ENCODE data around the gene S100A6. TPM values are rescaled to one million over a fixed set of nuclear protein-coding genes. Genes with fewer than 3 reads are reported as not detected.
"Not testable (repeated sequence)": the region's sequence is repeated elsewhere in the genome, so short reads cannot be mapped to it uniquely, and the experiment has no call there.

The S100A6 gene
- total RNA-seq, 1 donor from 2014 or later, result 562 TPM

DNA sequence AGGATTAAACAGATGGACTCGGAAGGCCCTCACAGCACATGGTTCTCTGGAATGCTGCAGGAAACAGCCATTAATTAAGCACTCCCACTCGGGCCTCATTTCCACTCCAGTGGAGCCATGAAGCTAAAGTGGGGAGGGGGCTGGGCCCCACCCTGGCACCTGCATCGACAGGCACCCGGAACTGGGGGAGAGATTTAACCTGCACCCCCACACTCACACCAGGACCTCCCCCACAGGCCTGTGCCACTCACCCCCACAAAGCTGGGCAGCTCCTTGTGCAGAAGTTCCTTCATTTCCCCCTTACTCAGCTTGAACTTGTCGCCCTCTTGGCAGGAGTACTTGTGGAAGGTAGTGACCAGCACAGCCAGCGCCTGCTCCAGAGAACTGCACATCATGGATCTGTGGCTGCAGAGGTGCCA, 27.7 kb upstream of the S100A6 start:
- TF ChIP-seq, protein P1, sequence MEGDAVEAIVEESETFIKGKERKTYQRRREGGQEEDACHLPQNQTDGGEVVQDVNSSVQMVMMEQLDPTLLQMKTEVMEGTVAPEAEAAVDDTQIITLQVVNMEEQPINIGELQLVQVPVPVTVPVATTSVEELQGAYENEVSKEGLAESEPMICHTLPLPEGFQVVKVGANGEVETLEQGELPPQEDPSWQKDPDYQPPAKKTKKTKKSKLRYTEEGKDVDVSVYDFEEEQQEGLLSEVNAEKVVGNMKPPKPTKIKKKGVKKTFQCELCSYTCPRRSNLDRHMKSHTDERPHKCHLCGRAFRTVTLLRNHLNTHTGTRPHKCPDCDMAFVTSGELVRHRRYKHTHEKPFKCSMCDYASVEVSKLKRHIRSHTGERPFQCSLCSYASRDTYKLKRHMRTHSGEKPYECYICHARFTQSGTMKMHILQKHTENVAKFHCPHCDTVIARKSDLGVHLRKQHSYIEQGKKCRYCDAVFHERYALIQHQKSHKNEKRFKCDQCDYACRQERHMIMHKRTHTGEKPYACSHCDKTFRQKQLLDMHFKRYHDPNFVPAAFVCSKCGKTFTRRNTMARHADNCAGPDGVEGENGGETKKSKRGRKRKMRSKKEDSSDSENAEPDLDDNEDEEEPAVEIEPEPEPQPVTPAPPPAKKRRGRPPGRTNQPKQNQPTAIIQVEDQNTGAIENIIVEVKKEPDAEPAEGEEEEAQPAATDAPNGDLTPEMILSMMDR (IDR thresholded peaks at IDR 0.05), result no peak
- intact Hi-C loops (cut with DNase I), result loop anchor here (2.0 kb wide), 1 partner anchor 15 kb away; the partner anchor contains the start of gene S100A3
- H3K4me3 ChIP-seq, result peak overlapping the region; percentile 9 to 36
- no peaks in the 10 kb centered on the region for H3K9me3 ChIP-seq
- H3K4me1 ChIP-seq, result peaks cover 34% of the 10 kb centered on the region
- peak in 1 of 2 donors; percentile 89 for DNase-seq (ENCODE audit: extremely low spot score in 2 of 2)
- no peaks in the 10 kb centered on the region for H3K27me3 ChIP-seq
- no peaks in the 10 kb centered on the region for H3K36me3 ChIP-seq
- H3K27ac ChIP-seq, result peak overlapping the region; percentile 98

- not testable (repeated sequence) for H3K36me3 ChIP-seq, H3K9me3 ChIP-seq, H3K27me3 ChIP-seq, H3K27ac ChIP-seq
- intact Hi-C loops (cut with DNase I), result loop anchor here (2.0 kb wide), 1 partner anchor 13 kb away; the partner anchor contains the start of gene S100A3
- peak overlapping the region in 1 of 2 donors; percentile 36 for H3K4me3 ChIP-seq
- peaks cover 19% of the 10 kb centered on the region for H3K4me1 ChIP-seq
- peak in 1 of 2 donors; percentile 40 for DNase-seq (ENCODE audit: extremely low spot score in 2 of 2)
Observed at GRCh38 chr1:153562021-153562420, 26.2 kb upstream of the S100A6 start.

GRCh38 chr1:153561466-153561985, 25.7 kb upstream of the S100A6 start:
- Histone ChIP-seq H3K27me3 (no peaks in the 10 kb centered on the region), H3K4me3 (peak overlapping the region in 1 of 2 donors; percentile 36), H3K4me1 (peaks cover 15% of the 10 kb centered on the region), H3K9me3 (no peaks in the 10 kb centered on the region), H3K27ac (no peak overlapping the region), H3K36me3 (no peaks in the 10 kb centered on the region)
- TF ChIP-seq, protein P1 (IDR thresholded peaks at IDR 0.05), result no peak
- TF ChIP-seq POLR2A (IDR thresholded peaks at IDR 0.05) (no peak), POLR2AphosphoS5 (IDR thresholded peaks at IDR 0.05; ENCODE audit: insufficient read depth in 1 of 2, low read depth in 1 of 2) (no peak)
- intact Hi-C loops (cut with DNase I), result no loop called here
- DNase-seq (ENCODE audit: extremely low spot score in 2 of 2), result peak in 1 of 2 donors; percentile 56

DNA sequence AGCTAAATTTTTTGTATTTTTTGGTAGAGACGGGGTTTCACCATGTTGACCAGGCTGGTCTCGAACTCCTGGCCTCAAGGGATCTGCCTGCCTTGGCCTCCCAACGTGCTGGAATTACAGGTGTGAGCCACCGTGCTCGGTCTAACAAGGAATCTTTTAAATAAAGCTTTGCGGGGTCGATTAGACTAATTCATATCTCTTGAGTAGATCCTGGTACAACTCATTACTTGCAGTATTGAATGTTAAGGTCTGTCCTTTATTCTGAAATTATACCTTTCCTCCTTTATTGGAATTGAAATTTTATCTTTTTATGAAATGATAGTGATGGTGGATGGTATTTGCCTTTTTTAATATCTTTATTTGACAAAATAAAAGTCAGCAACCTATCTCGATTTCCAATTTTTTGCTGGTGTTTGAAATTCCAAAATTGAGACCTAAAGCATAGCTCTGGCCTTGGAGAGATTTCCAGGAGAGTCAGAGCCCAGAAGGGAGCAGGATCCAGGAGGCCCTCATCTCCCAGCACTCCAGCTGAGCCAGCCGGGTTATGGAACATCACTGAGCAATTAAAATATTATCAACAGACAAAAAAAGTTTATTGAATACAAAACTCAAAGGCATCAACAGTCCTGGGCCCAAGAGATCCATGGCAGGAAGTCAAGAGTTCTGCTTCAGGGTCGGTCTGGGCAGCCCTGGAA, 25.1 kb upstream of the S100A6 start:
- intact Hi-C loops (cut with DNase I), result no loop called here
- no peak for DNase-seq (ENCODE audit: extremely low spot score in 2 of 2)
- peaks cover 10% of the 10 kb centered on the region for H3K4me1 ChIP-seq

DNA sequence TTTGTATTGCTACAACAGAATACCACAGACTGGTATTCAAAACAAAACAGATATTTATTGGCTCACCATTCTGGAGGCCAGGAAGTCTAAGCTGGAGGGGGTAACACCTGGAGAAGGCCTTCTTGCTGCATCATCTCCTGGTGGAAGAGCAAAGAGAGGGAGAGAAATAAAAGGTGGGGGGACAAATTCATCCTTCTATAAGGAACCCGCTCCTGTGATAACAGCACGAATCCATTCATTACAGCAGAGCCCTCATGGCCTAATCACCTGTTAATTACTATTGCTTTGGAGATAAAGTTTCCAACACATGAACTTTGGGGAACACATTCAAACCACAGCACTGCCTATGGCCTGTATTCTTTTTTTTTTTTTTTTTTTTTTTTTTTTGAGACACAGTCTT, 24.4 kb upstream of the S100A6 start:
- Histone ChIP-seq H3K4me1 (peaks cover 3% of the 10 kb centered on the region), H3K4me3 (no peak overlapping the region), H3K9me3 (no peaks in the 10 kb centered on the region), H3K27me3 (no peaks in the 10 kb centered on the region), H3K27ac (no peak overlapping the region), H3K36me3 (no peaks in the 10 kb centered on the region)
- DNase-seq (ENCODE audit: extremely low spot score in 2 of 2), result no peak
- TF ChIP-seq, protein P1 (IDR thresholded peaks at IDR 0.05), result no peak
- TF ChIP-seq POLR2AphosphoS5 (IDR thresholded peaks at IDR 0.05; ENCODE audit: insufficient read depth in 1 of 2, low read depth in 1 of 2) (no peak), POLR2A (IDR thresholded peaks at IDR 0.05) (no peak)
- intact Hi-C loops (cut with DNase I), result no loop called here

More for the DNA sequence above, 25.1 kb upstream of the S100A6 start:
- H3K36me3 ChIP-seq, result no peaks in the 10 kb centered on the region
- H3K9me3 ChIP-seq, result no peaks in the 10 kb centered on the region
- H3K4me3 ChIP-seq, result no peak overlapping the region
- H3K27ac ChIP-seq, result no peak overlapping the region
- H3K27me3 ChIP-seq, result no peaks in the 10 kb centered on the region
- TF ChIP-seq, protein P1 (IDR thresholded peaks at IDR 0.05), result no peak
- TF ChIP-seq POLR2A (IDR thresholded peaks at IDR 0.05) (no peak), POLR2AphosphoS5 (IDR thresholded peaks at IDR 0.05; ENCODE audit: insufficient read depth in 1 of 2, low read depth in 1 of 2) (no peak)
